ENCODE results near the gene SULT1C2.

SULT1C2 gene

GRCh38 chr2:108297436-108298141 lies 8.9 kb downstream of the SULT1C2 start:
- no peak for DNase-seq

- DNase-seq = no peak
Measured at GRCh38 chr2:108301558-108301957, 12.9 kb downstream of the SULT1C2 start.

GRCh38 chr2:108304975-108305374 lies 16.3 kb downstream of the SULT1C2 start:
- DNase-seq = no peak

DNA sequence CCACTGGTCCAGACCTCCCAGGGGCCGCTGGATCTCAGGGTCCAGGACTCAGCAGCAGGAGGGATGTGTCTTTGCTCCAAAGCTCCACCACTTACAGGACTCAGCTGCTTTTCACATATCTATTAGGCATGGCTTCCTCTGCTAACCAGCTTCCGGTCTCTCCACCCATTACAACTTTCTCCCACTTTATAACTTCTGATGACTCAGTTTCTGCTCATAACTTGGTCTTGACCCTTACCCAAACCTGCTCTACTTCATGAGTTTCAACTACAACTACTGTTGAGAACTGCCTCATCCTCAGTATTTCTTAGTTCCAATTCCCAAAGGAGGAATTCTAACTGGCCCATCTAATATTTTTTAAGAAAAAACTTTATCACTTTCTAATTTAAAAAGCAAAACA lies 17.2 kb downstream of the SULT1C2 start:
- DNase-seq = no peak

- DNase-seq = no peak
Measured at GRCh38 chr2:108309903-108310302, 21.2 kb downstream of the SULT1C2 start.

DNA sequence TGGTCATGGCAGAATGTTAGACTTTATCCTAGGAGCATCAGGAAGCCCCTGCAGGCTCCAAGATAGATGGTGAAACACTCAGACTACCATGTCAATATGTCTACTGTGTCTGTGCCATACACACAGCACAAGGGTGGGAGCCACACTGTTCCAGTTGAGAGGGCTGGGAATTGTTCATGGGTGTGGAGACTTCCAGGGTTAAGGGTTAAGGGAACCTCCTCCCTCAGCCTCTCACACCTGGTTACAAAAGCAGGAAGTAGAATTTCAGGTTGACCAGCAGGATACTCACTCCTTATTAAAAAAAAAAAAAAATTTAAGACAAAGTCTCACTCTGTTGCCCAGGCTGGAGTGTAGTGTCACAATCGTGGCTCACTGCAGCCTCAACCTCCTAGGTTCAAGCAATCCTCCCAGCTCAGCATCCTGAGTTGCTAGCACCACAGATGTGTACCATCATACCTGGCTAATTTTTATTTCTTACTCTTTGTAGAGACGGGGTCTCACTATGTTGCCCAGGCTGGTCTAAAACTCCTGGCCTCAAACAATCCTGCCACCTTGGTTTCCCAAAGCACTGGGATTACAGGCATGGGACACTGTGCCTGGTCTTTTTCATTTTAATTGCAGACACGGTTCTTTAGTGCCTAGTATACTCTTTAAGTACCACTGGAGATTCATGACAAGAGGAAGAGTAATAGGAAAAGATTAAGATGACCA lies 26.0 kb downstream of the SULT1C2 start:
- DNase-seq = no peak

DNA sequence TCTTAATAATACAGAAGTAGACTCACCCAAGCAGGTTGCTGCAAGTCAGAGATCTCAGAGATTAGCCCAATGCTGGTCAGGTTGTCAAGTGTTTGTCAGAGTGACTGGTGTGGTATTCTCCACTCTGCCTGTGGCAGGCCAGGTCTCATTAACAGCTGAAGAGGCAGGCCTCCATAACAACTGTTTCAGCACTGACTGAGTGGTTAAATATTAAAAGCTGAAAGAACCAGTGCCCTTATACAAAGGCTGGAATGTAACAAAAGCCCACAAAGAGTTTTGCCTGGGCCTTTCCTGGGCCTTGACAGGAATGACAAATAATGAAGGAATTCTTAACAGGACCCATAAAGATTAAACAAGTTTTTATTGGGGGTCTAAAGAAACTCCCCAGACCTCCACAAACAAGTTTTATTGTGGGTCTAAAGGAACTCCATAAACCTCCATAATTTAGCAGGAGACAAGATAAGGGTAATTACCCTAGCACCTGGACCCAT lies 26.8 kb downstream of the SULT1C2 start:
- DNase-seq = no peak

DNA sequence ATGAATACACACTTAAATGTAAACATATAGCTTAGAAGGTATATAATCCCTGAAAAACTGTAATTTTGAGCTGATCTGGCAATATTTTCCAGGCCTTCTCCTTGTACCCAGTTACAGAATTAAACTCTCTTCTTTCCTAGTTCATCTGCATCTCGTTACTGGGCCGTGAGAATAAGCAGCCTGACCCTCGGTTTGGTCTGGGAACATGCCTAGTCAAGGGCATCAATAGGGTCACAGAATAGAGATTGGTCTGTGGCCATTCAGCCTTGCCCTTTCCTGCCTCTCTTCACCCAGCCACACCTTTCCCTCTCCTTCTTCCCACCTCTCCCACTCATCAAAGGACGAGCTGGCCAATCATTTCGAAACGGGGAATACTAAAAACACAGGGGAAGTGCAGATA lies 27.3 kb downstream of the SULT1C2 start:
- no peak for DNase-seq

GRCh38 chr2:108316461-108317258 lies 28.0 kb downstream of the SULT1C2 start:
- peak; percentile 85 for DNase-seq

GRCh38 chr2:108320326-108320922 lies 31.7 kb downstream of the SULT1C2 start:
- DNase-seq = no peak

- DNase-seq = no peak
Measured at GRCh38 chr2:108323619-108324018, 34.9 kb downstream of the SULT1C2 start.

GRCh38 chr2:108324531-108325255 lies 36.0 kb downstream of the SULT1C2 start:
- DNase-seq = no peak

GRCh38 chr2:108325756-108326155 lies 37.1 kb downstream of the SULT1C2 start:
- DNase-seq = no peak

DNA sequence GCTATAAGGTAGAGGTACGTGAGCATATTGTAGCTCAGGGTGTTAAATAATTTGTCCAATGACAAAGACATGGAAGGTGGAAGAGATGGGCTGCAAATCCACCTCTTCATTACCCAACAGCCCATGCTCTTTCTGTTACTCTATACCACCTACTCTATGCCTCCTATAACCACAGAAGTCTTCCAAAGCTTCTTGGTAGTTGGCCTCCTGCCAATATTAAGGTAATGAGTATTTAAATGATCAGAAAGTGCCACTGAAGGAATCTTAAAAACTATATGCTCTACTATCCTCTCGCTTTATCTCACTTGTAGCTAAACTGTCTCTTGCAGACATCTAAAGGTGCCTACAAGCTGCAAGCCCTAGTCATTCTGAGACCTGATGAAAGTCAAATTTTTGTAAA lies 41.1 kb downstream of the SULT1C2 start:
- no peak for DNase-seq

DNA sequence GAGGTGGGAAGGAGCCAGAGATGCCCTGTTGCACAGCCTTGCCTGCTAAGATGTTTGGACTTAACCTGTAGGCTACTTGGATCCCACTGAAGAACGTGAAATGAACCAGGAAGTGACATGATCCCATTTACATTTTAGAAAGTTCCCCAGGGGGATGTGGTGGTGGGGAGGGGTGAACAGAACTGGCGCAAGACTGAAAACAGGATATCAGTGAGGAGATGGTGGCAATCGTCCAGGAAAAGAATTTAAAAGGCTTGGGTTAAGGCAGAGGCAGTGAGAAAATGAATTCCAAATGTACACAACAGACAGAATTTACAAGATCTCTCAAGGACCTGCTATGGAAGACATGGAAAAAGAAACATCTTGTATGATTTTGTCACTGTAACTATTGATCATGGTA lies 42.3 kb downstream of the SULT1C2 start:
- DNase-seq = no peak

DNA sequence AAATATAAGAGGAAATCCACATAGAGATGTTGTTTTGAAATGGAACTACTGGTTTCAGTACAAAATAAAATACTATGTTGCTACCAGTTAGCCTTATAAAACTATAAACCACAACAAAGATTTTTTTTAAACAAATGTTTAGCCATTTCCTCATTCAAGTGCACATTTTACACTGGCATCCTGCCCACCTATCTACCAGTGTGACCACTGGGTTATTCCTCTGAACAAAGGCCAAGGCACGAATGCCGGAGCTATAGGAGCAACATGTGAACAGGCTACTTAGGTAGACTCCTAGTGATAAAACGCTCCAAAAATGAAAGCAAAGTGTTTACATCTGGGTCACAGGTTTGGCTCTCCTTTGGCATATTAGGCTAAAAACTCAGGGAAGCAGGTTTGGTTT lies 57.3 kb downstream of the SULT1C2 start:
- no peak for DNase-seq

GRCh38 chr2:108346827-108347226 lies 58.1 kb downstream of the SULT1C2 start:
- DNase-seq = no peak

DNA sequence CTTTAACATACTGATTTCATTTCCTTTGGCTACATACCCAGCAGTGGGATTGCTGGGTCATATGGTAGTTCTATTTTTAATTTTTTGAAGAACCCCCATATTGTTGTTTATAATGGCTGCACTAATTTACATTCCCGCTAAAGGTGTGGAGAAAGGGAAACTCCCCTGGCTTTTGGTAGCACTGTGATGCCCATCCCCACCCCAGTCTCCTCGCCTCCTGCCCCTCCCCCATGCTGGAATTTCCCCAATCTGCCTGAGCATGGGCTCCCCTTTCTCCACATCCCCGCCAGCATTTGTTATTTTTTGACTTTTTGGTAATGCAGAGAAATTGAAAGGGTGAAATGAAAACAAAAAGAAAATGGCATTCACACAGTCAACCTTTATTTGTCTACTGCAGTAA lies 59.1 kb downstream of the SULT1C2 start:
- DNase-seq = no peak

DNA sequence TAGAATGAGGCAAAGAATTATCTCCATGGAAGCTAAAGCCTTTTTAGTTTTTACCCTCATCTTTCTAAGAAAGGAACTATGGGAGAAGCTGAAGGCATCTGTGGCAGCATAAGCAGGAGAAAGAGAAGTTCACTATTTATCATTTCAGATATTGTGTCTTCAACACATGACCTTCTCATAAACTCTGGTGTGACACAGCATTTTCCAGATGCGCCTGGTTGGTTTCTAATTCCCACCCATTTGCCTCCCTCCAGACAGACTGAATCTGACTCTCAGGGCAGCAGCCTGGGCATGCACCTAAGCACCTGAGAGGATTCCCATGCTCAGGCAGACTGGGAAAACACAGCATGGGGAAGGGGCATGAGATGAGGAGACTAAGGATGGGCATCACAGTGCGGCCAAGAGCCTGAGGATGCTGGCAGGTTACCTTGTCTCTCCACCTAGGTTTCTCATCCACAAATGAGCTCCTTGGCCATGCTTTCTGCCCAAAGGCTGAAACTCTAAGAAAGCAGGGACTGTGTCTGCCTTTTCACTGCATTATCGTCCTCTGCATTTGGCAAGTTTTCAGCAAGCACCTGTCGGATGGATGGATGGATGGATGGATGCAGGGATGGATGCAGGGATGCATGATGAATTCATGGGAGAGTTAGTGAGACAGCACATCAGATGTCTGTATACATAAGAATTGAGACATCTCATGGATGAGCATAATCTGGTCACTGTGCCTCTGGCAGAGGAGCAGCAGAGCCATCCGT lies 60.3 kb downstream of the SULT1C2 start:
- no peak for DNase-seq

GRCh38 chr2:108349571-108349928 lies 60.9 kb downstream of the SULT1C2 start:
- no peak for DNase-seq

DNA sequence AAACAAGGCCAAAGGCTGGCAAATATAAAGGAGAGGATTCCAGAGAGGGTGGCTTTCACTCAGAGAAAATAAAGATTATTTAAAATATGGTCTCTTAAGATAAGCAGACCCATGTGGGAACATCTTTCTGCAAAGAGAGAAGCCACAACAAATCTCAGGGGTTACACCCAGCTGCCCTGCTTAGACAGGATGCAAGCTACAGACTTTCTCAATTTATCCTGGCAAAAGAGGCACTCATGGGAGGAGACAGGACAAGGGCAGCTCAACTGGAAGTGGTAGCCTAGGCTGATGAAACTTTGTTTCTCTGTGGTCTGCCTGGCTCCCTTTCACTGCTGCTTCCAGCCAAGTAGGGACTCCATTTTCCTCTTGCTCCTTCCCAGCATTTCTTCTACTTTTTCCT lies 63.2 kb downstream of the SULT1C2 start:
- no peak for DNase-seq

- no peak for DNase-seq
Measured at GRCh38 chr2:108354136-108354535, 65.4 kb downstream of the SULT1C2 start.
